IPS-NIHi11 (cell line): ENCODE results near the gene SPSB2.
"Not testable (repeated sequence)": the region's sequence is repeated elsewhere in the genome, so short reads cannot be mapped to it uniquely, and the experiment has no call there.

Experiments used
- DNase-seq: peaks from one replicate; pipeline ENCODE4 v3.0.0; 2012; ENCODE audit warnings: mixed read lengths, low spot score

SPSB2 gene

GRCh38 chr12:6902448-6902847 is 29.3 kb upstream of the SPSB2 start:
- no peak for DNase-seq

- peak; percentile 24 for DNase-seq
Observed at GRCh38 chr12:6899837-6900519, 26.9 kb upstream of the SPSB2 start.

- DNase-seq: no peak
Observed at GRCh38 chr12:6899427-6899826, 26.3 kb upstream of the SPSB2 start.

- DNase-seq: no peak
Observed at GRCh38 chr12:6896846-6897435, 23.8 kb upstream of the SPSB2 start.

- no peak for DNase-seq
Observed at GRCh38 chr12:6894321-6894720, 21.2 kb upstream of the SPSB2 start.

GRCh38 chr12:6892683-6893082 is 19.6 kb upstream of the SPSB2 start:
- not testable (repeated sequence) for DNase-seq

GRCh38 chr12:6891646-6892001 is 18.5 kb upstream of the SPSB2 start:
- DNase-seq: no peak

- peak; percentile 98 for DNase-seq
Observed at GRCh38 chr12:6890789-6891645, 17.9 kb upstream of the SPSB2 start.

GRCh38 chr12:6889775-6890573 is 16.9 kb upstream of the SPSB2 start:
- not testable (repeated sequence) for DNase-seq

GRCh38 chr12:6888794-6889193 is 15.7 kb upstream of the SPSB2 start:
- DNase-seq: not testable (repeated sequence)

- DNase-seq: no peak
Observed at GRCh38 chr12:6888360-6888759, 15.3 kb upstream of the SPSB2 start.

GRCh38 chr12:6887460-6887859 is 14.4 kb upstream of the SPSB2 start:
- no peak for DNase-seq

- not testable (repeated sequence) for DNase-seq
Observed at GRCh38 chr12:6886206-6886999, 13.3 kb upstream of the SPSB2 start.

GRCh38 chr12:6884539-6884938 is 11.4 kb upstream of the SPSB2 start:
- no peak for DNase-seq

- DNase-seq: no peak
Observed at GRCh38 chr12:6883683-6884082, 10.6 kb upstream of the SPSB2 start.

- DNase-seq: no peak
Observed at GRCh38 chr12:6883252-6883651, 10.1 kb upstream of the SPSB2 start.

- not testable (repeated sequence) for DNase-seq
Observed at GRCh38 chr12:6879824-6880223, 6.7 kb upstream of the SPSB2 start.

GRCh38 chr12:6874015-6874368 is 889 bp upstream of the SPSB2 start:
- DNase-seq: not testable (repeated sequence)

- DNase-seq: peak; percentile 82
Observed at GRCh38 chr12:6872073-6873048, 742 bp downstream of the SPSB2 start.
